Right lung (tissue), 5 donors: ENCODE data around the gene CFB. TPM values are rescaled to one million over a fixed set of nuclear protein-coding genes. Genes with fewer than 3 reads are reported as not detected.

Source experiments
- DNase-seq, 2 donors: peaks; one replicate each; pipeline ENCODE4 v3.0.0-alpha.2; 2013
- polyA plus RNA-seq, 5 donors: library from polyadenylated mRNA; unstranded; fragments of 120-200 nt; gene quantifications; one replicate each; pipeline versions ENCODE4 v1.2.1 to v1.2.3, GENCODE V29; 2013; ENCODE audit warnings: inconsistent platforms in 1 of 5, low replicate concordance in 1 of 5; ENCODE audit not compliant: insufficient read length in 5 of 5, insufficient read depth in 1 of 5

The CFB gene
- polyA plus RNA-seq, 5 donors: 2.1 to 8.6 (median 4.3) TPM

- DNase-seq: no peak
Observed at GRCh38 chr6:31948753-31949413, 3.0 kb downstream of the CFB start.

- no peak for DNase-seq
Observed at GRCh38 chr6:31949926-31950548, 4.1 kb downstream of the CFB start.

- no peak for DNase-seq
Observed at GRCh38 chr6:31952140-31952805, 6.4 kb downstream of the CFB start.

GRCh38 chr6:31952890-31953289 is 7.0 kb downstream of the CFB start:
- DNase-seq: no peak

GRCh38 chr6:31954511-31954910 is 8.6 kb downstream of the CFB start:
- no peak for DNase-seq

GRCh38 chr6:31956796-31957195 is 10.9 kb downstream of the CFB start:
- no peak for DNase-seq

GRCh38 chr6:31958412-31958740 is 12.5 kb downstream of the CFB start:
- DNase-seq: no peak

- DNase-seq: peak; percentile 99
Observed at GRCh38 chr6:31958741-31959739, 13.1 kb downstream of the CFB start, which contains the start of the genes NELFE and SKIC2. TSS of gene NELFE (minus strand) at chr6:31958971. CDS start at chr6:31958446, 525 bp downstream. TSS of gene SKIC2 (plus strand) at chr6:31959175. CDS start at chr6:31959193, 18 bp downstream.

GRCh38 chr6:31961616-31962015 is 15.7 kb downstream of the CFB start:
- no peak for DNase-seq

- no peak for DNase-seq
Observed at GRCh38 chr6:31963921-31964320, 18.0 kb downstream of the CFB start.

GRCh38 chr6:31965700-31966099 is 19.8 kb downstream of the CFB start:
- no peak for DNase-seq

- no peak for DNase-seq
Observed at GRCh38 chr6:31966506-31966905, 20.6 kb downstream of the CFB start.

- no peak for DNase-seq
Observed at GRCh38 chr6:31966997-31967925, 21.4 kb downstream of the CFB start.

- no peak for DNase-seq
Observed at GRCh38 chr6:31967926-31968320, 22.0 kb downstream of the CFB start.

- DNase-seq: no peak
Observed at GRCh38 chr6:31968326-31968725, 22.4 kb downstream of the CFB start.

- DNase-seq: no peak
Observed at GRCh38 chr6:31968791-31969711, 23.2 kb downstream of the CFB start.

GRCh38 chr6:31969712-31970603 is 24.1 kb downstream of the CFB start:
- DNase-seq: no peak

- no peak for DNase-seq
Observed at GRCh38 chr6:31970604-31971271, 24.8 kb downstream of the CFB start.
